Stimulated activated CD4-positive, alpha-beta T cell treated with anti-CD3 and anti-CD28 coated beads, TNF-alpha, amount 100 ng/mL, for 24 hours (primary cell): ENCODE results near the gene ENKD1.

Experiments used
- DNase-seq, 3 experiments: peaks; one replicate each; pipeline ENCODE4 v3.0.0-alpha.2; 2020; ENCODE audit warnings: low read depth in 3 of 3

ENKD1 gene

GRCh38 chr16:67679935-67680897 lies 13.7 kb upstream of the ENKD1 start:
- no peak for DNase-seq

- no peak for DNase-seq
Measured at GRCh38 chr16:67678354-67679023, 11.9 kb upstream of the ENKD1 start.

GRCh38 chr16:67677712-67678111 lies 11.2 kb upstream of the ENKD1 start:
- DNase-seq: no peak

- DNase-seq: no peak
Measured at GRCh38 chr16:67676939-67677338, 10.4 kb upstream of the ENKD1 start.

GRCh38 chr16:67676516-67676915 lies 10.0 kb upstream of the ENKD1 start:
- no peak for DNase-seq

GRCh38 chr16:67675999-67676398 lies 9.4 kb upstream of the ENKD1 start:
- no peak for DNase-seq

GRCh38 chr16:67675579-67675935 lies 9.0 kb upstream of the ENKD1 start:
- DNase-seq: no peak

GRCh38 chr16:67674851-67675578 lies 8.5 kb upstream of the ENKD1 start:
- DNase-seq: no peak

GRCh38 chr16:67673712-67674580 lies 7.4 kb upstream of the ENKD1 start:
- DNase-seq: no peak

GRCh38 chr16:67672739-67673662 lies 6.5 kb upstream of the ENKD1 start:
- peak in 1 of 3 experiments; percentile 45 for DNase-seq

- no peak for DNase-seq
Measured at GRCh38 chr16:67672306-67672705, 5.8 kb upstream of the ENKD1 start.

- no peak for DNase-seq
Measured at GRCh38 chr16:67669499-67670101, 3.0 kb upstream of the ENKD1 start.

- DNase-seq: no peak
Measured at GRCh38 chr16:67668495-67669157, 2.1 kb upstream of the ENKD1 start.

GRCh38 chr16:67667817-67668494 lies 1.4 kb upstream of the ENKD1 start:
- peak; percentile 62 to 81 (median 63) for DNase-seq

- no peak for DNase-seq
Measured at GRCh38 chr16:67667453-67667816, 885 bp upstream of the ENKD1 start.

GRCh38 chr16:67666032-67666551 lies 458 bp downstream of the ENKD1 start:
- DNase-seq: no peak

- DNase-seq: no peak
Measured at GRCh38 chr16:67665598-67665997, 952 bp downstream of the ENKD1 start.

GRCh38 chr16:67664871-67665270 lies 1.7 kb downstream of the ENKD1 start:
- no peak for DNase-seq

- no peak for DNase-seq
Measured at GRCh38 chr16:67664258-67664657, 2.3 kb downstream of the ENKD1 start.
